GM12873 (cell line): ENCODE data around the gene NHS.

Experiments used
- CTCF ChIP-seq: IDR thresholded peaks from 2 replicates; pipeline ENCODE4 v1.5.1; 2012; ENCODE audit warnings: low read depth, mild to moderate bottlenecking, moderate library complexity, low read length, control low read depth; ENCODE audit not compliant: insufficient read depth; ENCODE audit errors: missing control alignments

Gene NHS

GRCh38 chrX:17377091-17377717, 2.2 kb downstream of the NHS start:
- no peak for TF ChIP-seq CTCF

DNA sequence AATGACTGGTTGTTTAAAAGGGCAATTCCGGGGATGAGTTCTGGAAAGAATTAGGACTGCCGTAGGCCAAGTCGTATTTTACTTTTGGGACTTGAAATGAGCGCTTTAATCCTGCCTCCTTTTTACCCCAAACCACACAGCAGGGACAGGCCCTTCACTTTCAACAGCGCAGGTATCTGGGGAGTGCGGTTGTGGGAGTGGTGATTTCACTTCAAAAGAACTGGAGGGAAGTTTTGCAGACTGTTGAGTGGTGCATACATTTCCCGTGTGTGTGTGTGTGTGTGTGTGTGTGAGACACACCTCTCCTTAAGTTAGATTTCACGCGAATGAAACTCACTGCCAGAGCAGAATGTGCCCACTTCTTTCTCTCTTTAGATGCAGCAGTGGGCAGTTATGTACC, 2.8 kb downstream of the NHS start:
- no peak for TF ChIP-seq CTCF

DNA sequence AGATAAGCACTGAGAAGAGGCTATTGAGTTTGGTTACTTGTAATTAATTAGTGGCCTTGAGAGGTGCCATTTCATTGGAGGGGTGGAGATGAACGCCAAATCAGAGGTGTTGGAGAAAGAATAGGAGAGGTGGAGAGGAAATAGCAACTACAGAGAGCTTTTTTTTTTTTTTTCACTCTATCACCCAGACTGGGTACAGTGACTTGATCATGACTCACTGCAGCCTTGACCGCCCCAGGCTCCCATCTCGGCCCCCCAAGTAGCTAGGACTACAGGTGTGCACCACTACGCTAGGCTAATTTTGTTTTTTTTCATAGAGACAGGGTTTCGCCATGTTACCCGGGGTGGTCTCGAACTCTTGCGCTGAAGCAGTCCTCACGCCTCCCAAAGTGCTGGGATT, 5.2 kb downstream of the NHS start:
- TF ChIP-seq CTCF = no peak

DNA sequence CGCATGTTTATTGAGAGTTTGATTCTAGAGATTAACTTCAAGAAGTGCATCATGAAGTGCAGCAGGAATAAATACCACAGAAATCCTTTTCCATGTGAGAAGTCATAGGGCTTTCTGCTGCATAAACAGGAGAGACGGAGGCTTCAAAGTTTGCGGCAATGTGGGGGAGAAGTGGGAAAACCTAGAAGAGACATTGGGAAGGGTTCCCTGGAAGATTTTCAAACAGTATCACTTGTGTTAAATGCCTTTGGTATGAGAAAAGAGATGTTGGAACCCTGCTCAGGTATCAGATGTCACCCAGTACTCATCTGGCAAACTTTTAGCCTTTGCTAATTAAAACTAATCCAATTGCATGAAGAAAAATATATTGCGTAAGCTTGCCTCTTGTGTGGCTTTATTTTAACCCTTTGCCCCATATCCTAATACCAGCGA, 15.4 kb downstream of the NHS start:
- no peak for TF ChIP-seq CTCF

GRCh38 chrX:17395154-17395553, 20.2 kb downstream of the NHS start:
- TF ChIP-seq CTCF = no peak

DNA sequence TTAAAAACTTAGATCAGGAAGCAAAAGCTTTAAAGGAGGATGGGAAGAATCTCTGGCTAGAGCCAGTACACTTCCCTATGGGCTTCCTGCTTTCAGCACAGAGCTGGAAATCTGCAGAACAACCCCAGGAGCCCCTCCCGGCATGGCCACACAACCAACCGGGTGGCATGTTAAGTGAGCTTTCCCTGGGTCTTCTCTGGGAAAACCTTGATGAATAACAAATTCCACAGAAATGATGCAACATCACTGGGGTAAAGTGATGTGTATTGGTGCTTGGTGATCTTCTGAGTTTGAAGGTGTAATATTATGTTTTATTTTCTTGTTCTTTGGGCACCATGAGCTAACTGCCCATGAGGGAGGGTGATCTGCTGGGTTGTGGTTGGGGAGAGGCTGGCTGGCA, 22.1 kb downstream of the NHS start:
- no peak for TF ChIP-seq CTCF

DNA sequence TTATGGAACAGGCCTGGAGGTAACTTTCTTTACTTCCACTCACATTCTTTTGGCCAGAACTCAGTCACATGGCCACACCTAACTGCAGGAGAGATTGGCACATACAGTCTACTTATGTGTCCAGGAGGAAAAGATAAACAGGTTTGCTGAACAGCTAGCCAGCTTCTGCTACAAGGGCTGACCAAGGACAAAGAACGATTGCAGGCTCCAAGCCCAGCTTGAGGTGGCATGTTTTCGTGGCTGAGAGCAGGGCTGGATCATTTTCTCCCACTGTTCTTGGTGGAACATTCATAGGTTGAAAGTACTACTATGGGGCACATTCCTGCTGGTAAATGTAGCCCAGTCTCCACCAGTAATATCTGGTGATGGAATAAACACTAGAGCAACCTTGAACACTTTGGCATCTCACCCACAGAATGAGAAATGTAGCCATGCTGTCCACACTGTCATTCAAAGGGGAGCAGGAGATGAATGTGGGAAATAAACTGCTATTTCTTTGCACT, 28.2 kb downstream of the NHS start:
- no peak for TF ChIP-seq CTCF

GRCh38 chrX:17403972-17404371, 29.0 kb downstream of the NHS start:
- no peak for TF ChIP-seq CTCF
